NB4 (cell line): ENCODE results near the gene CCDC159.

Source experiments
- MAX ChIP-seq: IDR thresholded peaks from 2 replicates; pipeline ENCODE4 v1.6.1; 2011; ENCODE audit warnings: low read depth, low read length
- POLR2A ChIP-seq: IDR thresholded peaks from 2 replicates; pipeline ENCODE4 v1.6.1; 2011; ENCODE audit warnings: mild to moderate bottlenecking; ENCODE audit not compliant: insufficient read length; ENCODE audit errors: extremely low read depth
- TF ChIP-seq, protein P1 (sequence below): IDR thresholded peaks from one replicate; pipeline ENCODE4 v1.5.1; 2012; ENCODE audit warnings: low read depth, low read length

- TF ChIP-seq, protein P1, sequence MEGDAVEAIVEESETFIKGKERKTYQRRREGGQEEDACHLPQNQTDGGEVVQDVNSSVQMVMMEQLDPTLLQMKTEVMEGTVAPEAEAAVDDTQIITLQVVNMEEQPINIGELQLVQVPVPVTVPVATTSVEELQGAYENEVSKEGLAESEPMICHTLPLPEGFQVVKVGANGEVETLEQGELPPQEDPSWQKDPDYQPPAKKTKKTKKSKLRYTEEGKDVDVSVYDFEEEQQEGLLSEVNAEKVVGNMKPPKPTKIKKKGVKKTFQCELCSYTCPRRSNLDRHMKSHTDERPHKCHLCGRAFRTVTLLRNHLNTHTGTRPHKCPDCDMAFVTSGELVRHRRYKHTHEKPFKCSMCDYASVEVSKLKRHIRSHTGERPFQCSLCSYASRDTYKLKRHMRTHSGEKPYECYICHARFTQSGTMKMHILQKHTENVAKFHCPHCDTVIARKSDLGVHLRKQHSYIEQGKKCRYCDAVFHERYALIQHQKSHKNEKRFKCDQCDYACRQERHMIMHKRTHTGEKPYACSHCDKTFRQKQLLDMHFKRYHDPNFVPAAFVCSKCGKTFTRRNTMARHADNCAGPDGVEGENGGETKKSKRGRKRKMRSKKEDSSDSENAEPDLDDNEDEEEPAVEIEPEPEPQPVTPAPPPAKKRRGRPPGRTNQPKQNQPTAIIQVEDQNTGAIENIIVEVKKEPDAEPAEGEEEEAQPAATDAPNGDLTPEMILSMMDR, result no peak
- TF ChIP-seq POLR2A, result no peak
- TF ChIP-seq MAX, result no peak
Observed at GRCh38 chr19:11332822-11333221, 13.5 kb upstream of the CCDC159 start.
